ENCODE measurements around the gene ITGB1. TPM values are rescaled to one million over a fixed set of nuclear protein-coding genes. Genes with fewer than 3 reads are reported as not detected.
"Not testable (repeated sequence)": the region's sequence is repeated elsewhere in the genome, so short reads cannot be mapped to it uniquely, and the experiment has no call there.

ITGB1 gene
- total RNA-seq, 1 experiment from 2014 or later, result 282 TPM

DNA sequence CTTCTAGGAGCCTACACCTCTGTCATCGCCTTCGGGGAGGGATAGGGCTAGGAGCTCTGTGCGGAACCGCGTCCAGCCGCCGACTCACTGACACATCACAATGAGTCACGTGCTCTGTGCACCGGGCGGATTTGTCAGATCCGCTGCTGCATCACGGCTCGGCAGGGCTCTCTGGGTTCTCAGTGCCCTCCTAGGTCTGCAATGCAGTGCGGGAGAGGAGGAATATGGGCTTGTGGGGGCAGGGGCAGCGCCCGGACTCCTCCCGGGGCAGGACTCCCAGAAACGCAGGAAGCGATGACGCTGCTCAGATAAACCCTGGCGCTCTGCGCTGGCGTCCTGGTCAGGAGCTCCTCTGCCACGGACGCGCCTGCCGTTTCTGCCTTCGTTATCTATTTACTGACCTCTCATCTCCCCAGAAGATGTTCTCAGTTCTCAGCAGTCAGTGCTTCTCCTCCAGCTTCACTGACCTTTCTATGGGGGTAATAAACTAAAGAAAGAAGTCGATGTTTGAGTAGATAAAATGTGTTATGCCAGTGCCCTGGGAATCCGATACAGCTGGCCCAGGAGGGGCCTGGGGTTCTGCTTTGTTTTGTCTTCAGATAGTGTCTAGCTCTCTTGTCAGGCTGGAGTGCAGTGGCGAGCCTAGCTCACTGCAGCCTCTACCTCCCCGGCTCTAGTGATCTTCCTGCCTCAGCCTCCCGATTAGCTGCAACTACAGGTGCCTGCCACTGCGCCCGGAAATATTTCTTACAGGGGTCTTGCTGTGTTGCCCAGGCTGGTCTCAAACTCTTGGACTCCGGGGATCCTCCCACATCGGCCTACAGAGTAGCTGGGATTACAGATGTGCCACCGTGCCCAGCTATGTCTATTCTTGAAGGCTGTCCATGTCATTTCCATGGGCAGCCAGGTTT, 22.8 kb upstream of the ITGB1 start:
- TSS peak; percentile 83 for BruUV-seq (replicated peaks)
- Histone ChIP-seq H3K4me3 (ENCODE audit: low read depth, low read length, poor library complexity, severe bottlenecking) (peak overlapping the region; percentile 51), H3K27ac (ENCODE audit: low read depth, low read length, poor library complexity, severe bottlenecking) (peak overlapping the region; percentile 54), H3K36me3 (ENCODE audit: insufficient read depth, low read length, poor library complexity, severe bottlenecking) (no peaks in the 10 kb centered on the region), H3K4me1 (ENCODE audit: insufficient read depth, low read length, poor library complexity, severe bottlenecking) (peaks cover 7% of the 10 kb centered on the region), H3K27me3 (replicated peaks; ENCODE audit: insufficient read depth, low read depth, low read length, poor library complexity) (no peaks in the 10 kb centered on the region), H3K9me3 (ENCODE audit: low read depth, low read length, poor library complexity, severe bottlenecking) (no peaks in the 10 kb centered on the region)
- DNase-seq (ENCODE audit: low spot score), result peak; percentile 90
- POLR2A ChIA-PET (ENCODE audit: low non-redundant PET), result no interaction called here
- TF ChIP-seq CTCF (conservative IDR thresholded peaks at IDR 0.05; ENCODE audit: low read depth, low read length) (no peak), EZH2 (IDR thresholded peaks at IDR 0.05; ENCODE audit: borderline replicate concordance, low read depth, low read length, poor library complexity, severe bottlenecking) (no peak)
- CTCF ChIA-PET, result interaction anchor here (0.6 kb wide), 1 partner anchor 182 kb away, joined by 3 read pairs; no protein-coding TSS in a partner anchor
- intact Hi-C loops (cut with micrococcal nuclease; ENCODE audit: unreplicated experiment), result no loop called here

GRCh38 chr10:32980242-32980557, 22.2 kb upstream of the ITGB1 start:
- peak overlapping the region; percentile 54 for H3K27ac ChIP-seq (ENCODE audit: low read depth, low read length, poor library complexity, severe bottlenecking)
- intact Hi-C loops (cut with micrococcal nuclease; ENCODE audit: unreplicated experiment), result no loop called here

GRCh38 chr10:32979719-32980118, 21.7 kb upstream of the ITGB1 start:
- CTCF ChIA-PET; H3K4me1 ChIP-seq (ENCODE audit: insufficient read depth, low read length, poor library complexity, severe bottlenecking); BruUV-seq (replicated peaks); H3K4me3 ChIP-seq (ENCODE audit: low read depth, low read length, poor library complexity, severe bottlenecking); H3K9me3 ChIP-seq (ENCODE audit: low read depth, low read length, poor library complexity, severe bottlenecking); H3K36me3 ChIP-seq (ENCODE audit: insufficient read depth, low read length, poor library complexity, severe bottlenecking); intact Hi-C loops (cut with micrococcal nuclease; ENCODE audit: unreplicated experiment); H3K27me3 ChIP-seq (replicated peaks; ENCODE audit: insufficient read depth, low read depth, low read length, poor library complexity); DNase-seq (ENCODE audit: low spot score); H3K27ac ChIP-seq (ENCODE audit: low read depth, low read length, poor library complexity, severe bottlenecking): not testable (repeated sequence)
- POLR2A ChIA-PET (ENCODE audit: low non-redundant PET), result interaction anchor here (0.6 kb wide), 1 partner anchor 1972 kb away, joined by 3 read pairs; no protein-coding TSS in a partner anchor

More at GRCh38 chr10:32980242-32980557, 22.2 kb upstream of the ITGB1 start:
- peak overlapping the region; percentile 51 for H3K4me3 ChIP-seq (ENCODE audit: low read depth, low read length, poor library complexity, severe bottlenecking)
- ChIA-PET CTCF (no interaction called here), POLR2A (ENCODE audit: low non-redundant PET) (no interaction called here)
- peaks cover 4% of the 10 kb centered on the region for H3K4me1 ChIP-seq (ENCODE audit: insufficient read depth, low read length, poor library complexity, severe bottlenecking)
- no peak for DNase-seq (ENCODE audit: low spot score)
- no peaks in the 10 kb centered on the region for H3K27me3 ChIP-seq (replicated peaks; ENCODE audit: insufficient read depth, low read depth, low read length, poor library complexity)
- H3K36me3 ChIP-seq (ENCODE audit: insufficient read depth, low read length, poor library complexity, severe bottlenecking), result no peaks in the 10 kb centered on the region
- BruUV-seq (replicated peaks), result no TSS peak
- H3K9me3 ChIP-seq (ENCODE audit: low read depth, low read length, poor library complexity, severe bottlenecking), result no peaks in the 10 kb centered on the region
- TF ChIP-seq EZH2 (IDR thresholded peaks at IDR 0.05; ENCODE audit: borderline replicate concordance, low read depth, low read length, poor library complexity, severe bottlenecking) (no peak), CTCF (conservative IDR thresholded peaks at IDR 0.05; ENCODE audit: low read depth, low read length) (no peak)

All from A673 (cell line).